GM20000 (cell line): ENCODE results near the gene INPP5E.

Source experiments
- DNase-seq: peaks from one replicate; pipeline ENCODE4 v3.0.0; 2012; ENCODE audit warnings: low spot score
- CTCF ChIP-seq: IDR thresholded peaks from 2 replicates; pipeline ENCODE4 v1.5.1; 2012; ENCODE audit warnings: mild to moderate bottlenecking, control low read depth; ENCODE audit errors: extremely low read depth, missing control alignments

The INPP5E gene

DNA sequence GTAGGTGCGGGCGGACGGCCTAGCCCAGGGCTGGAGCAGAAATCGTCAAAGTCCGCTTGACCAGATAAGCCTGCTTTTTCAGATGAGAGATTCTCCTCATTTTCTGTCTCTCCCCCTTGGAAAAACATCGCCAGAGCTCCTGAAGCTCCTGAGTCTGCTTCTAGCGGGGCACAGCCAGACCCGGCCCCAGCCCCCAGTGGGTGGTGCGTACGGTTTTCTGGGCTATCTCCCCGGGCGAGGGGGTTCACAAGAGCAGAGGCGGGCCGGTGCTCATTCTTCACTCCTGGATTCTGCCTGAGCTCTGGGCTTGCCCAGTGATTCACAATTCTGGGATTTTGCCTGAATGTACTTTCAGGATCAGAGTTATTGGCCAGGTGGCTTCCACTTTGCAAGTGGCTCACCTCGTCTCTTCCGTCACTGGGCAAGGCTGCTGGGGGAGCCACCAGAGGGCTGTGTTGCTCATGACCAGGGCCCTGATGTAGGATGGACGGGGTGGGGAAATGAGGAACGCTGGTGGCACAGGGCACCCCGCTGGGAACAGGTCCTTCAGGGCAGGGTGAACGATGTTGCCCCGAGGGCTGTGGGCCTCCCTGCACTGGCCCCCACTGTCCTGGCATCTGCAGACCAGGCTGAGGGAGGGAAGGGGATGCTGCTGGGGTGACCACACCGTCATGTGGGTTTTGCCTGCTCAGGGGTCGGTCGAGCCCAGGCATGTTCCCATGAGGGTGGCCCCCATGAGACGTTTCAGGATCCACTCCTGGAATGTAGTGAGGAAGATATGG, 36.9 kb upstream of the INPP5E start:
- no peak for TF ChIP-seq CTCF
- no peak for DNase-seq

- TF ChIP-seq CTCF: no peak
- DNase-seq: no peak
These were observed 35.6 kb upstream of the INPP5E start for GRCh38 chr9:136474974-136475865.

- no peak for TF ChIP-seq CTCF
- no peak for DNase-seq
These were observed 34.5 kb upstream of the INPP5E start for GRCh38 chr9:136474021-136474640.

DNA sequence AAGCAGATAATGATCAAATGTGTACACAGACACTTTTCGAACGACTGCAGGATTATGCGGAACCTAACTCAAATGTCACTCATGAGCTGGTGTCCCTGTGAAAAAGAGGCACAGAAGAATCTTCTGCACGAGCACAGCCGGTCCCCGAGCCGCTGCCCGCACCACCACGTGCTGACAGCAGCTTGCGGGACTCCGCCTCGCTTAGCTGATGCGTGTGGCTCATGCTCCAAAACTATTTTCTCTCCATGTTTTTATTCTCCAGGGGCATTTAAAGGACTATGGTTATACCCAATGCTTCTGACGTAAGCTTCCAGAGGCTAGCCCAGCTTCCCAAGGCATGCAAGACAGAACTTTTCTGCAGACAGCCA, 33.7 kb upstream of the INPP5E start:
- DNase-seq: no peak
- no peak for TF ChIP-seq CTCF

DNA sequence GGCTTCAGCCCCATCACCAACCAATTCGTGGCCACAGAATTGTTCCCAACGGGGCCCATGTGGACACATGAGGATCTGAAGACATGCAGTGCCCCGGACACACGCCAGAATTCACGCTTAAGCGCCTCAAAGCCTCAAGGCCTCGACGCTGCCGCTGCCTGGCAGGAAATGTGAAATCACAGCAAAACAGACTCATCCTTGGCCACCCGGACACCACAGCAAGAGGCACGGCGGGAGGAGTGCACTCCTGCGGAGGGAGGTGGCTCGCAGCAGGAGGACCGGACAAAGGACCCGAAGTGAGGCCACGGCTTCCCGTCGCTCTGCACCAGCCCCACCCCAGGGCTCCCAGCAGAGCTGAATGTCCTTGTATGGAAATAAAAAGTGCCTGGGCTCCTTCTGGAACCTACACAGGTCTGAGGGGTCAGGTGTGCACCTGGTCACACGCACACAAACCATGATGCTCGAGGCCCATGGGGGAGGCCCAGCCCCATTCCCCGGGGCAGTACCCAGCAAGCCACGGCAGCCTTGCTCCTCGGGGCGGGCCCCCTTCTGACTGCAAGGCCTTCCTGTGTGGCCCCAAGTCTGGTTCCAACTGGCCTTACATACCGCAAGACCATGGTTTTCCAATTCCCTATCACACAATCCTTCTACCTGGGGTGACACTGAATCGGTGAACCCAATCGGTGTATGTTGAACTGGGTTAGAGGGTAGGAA, 33.2 kb upstream of the INPP5E start:
- TF ChIP-seq CTCF: no peak
- no peak for DNase-seq

- TF ChIP-seq CTCF: no peak
- no peak for DNase-seq
These were observed 32.3 kb upstream of the INPP5E start for GRCh38 chr9:136471802-136472487.
